SK-N-SH (cell line): Measurements from ENCODE around the gene KCND3. TPM values are rescaled to one million over a fixed set of nuclear protein-coding genes. Genes with fewer than 3 reads are reported as not detected.

ENCODE experiments used
- CTCF ChIA-PET: fragments of 300-600, 350-600 bp; formaldehyde crosslinking; extraction: SDS; loops from one replicate; lab custom pipeline; 2021; lab: Yijun Ruan, JAX
- POLR2A ChIA-PET: fragments of 350-600 bp; sonication (Branson Sonifier 250); formaldehyde crosslinking; extraction: SDS; loops from one replicate; lab custom pipeline; 2020; ENCODE audit warnings: antibody characterized with exemption, inconsistent platforms; lab: Yijun Ruan, JAX
- DNase-seq: peaks from one replicate; pipeline ENCODE4 v3.0.0; 2012
- H2AFZ ChIP-seq: fragments of 200-600 bp; sonication (generic); 2 replicates; pipeline ENCODE4 v1.8.1; 2016; ENCODE audit warnings: antibody characterized with exemption, mild to moderate bottlenecking, low read depth
- H3F3A ChIP-seq: fragments of 200-600 bp; sonication (generic); replicated peaks from 2 replicates; pipeline ENCODE3; 2016; ENCODE audit warnings: antibody characterized with exemption, mild to moderate bottlenecking; ENCODE audit not compliant: insufficient read depth
- H3K27ac ChIP-seq, 2 experiments: fragments of 200-500 bp in 1 of 2; fragments of 200-600 bp in 1 of 2; sonication (Bioruptor generic) in 1 of 2; sonication (generic), shearing (Covaris generic) in 1 of 2; 2 replicates each; pipeline versions ENCODE4 v1.5.1 to v1.6.1; 2014 to 2016; ENCODE audit warnings: low read depth in 2 of 2, inconsistent platforms in 1 of 2, low read length in 1 of 2, mild to moderate bottlenecking in 1 of 2, mixed read lengths in 1 of 2
- H3K27me3 ChIP-seq: fragments of 200-600 bp; sonication (generic), shearing (Covaris generic); 2 replicates; pipeline ENCODE4 v1.6.1; 2016; ENCODE audit warnings: mixed run types; ENCODE audit not compliant: insufficient read depth
- H3K36me3 ChIP-seq, 2 experiments: fragments of 200-500 bp in 1 of 2; fragments of 200-600 bp in 1 of 2; sonication (Bioruptor generic) in 1 of 2; sonication (generic) in 1 of 2; replicated peaks in 1 of 2; 2 replicates each; pipeline versions ENCODE3 to v1.5.1; 2014 to 2016; ENCODE audit warnings: low read length in 1 of 2, mild to moderate bottlenecking in 1 of 2; ENCODE audit not compliant: insufficient read depth in 2 of 2, control insufficient read depth in 1 of 2
- H3K4me1 ChIP-seq, 2 experiments: fragments of 200-500 bp in 1 of 2; fragments of 200-600 bp in 1 of 2; sonication (Bioruptor generic) in 1 of 2; sonication (generic), shearing (Covaris generic) in 1 of 2; 2 replicates each; pipeline versions ENCODE4 v1.5.1 to v1.6.1; 2014 to 2016; ENCODE audit warnings: low read depth in 1 of 2, low read length in 1 of 2, mixed run types in 1 of 2; ENCODE audit not compliant: insufficient read depth in 2 of 2, control insufficient read depth in 1 of 2
- H3K4me2 ChIP-seq: fragments of 200-600 bp; sonication (generic), shearing (Covaris generic); 2 replicates; pipeline ENCODE4 v1.6.1; 2017; ENCODE audit warnings: mixed run types
- H3K4me3 ChIP-seq, 2 experiments: fragments of 200-500 bp in 1 of 2; fragments of 200-600 bp in 1 of 2; sonication (Bioruptor generic) in 1 of 2; sonication (generic), shearing (Covaris generic) in 1 of 2; 2 replicates each; pipeline versions ENCODE4 v1.5.1 to v1.8.1; 2014 to 2016; ENCODE audit warnings: low read depth in 2 of 2, inconsistent platforms in 1 of 2, low read length in 1 of 2, mild to moderate bottlenecking in 1 of 2, mixed read lengths in 1 of 2, moderate library complexity in 1 of 2
- H3K79me2 ChIP-seq: fragments of 200-600 bp; sonication (generic); 2 replicates; pipeline ENCODE4 v1.8.1; 2017; ENCODE audit warnings: mild to moderate bottlenecking; ENCODE audit not compliant: insufficient read depth
- H3K9ac ChIP-seq: fragments of 200-600 bp; sonication (generic); 2 replicates; pipeline ENCODE4 v1.6.1; 2017; ENCODE audit warnings: mixed run types
- H3K9me2 ChIP-seq: fragments of 200-600 bp; sonication (generic); 2 replicates; pipeline ENCODE4 v1.6.1; 2017; ENCODE audit warnings: mixed run types
- H3K9me3 ChIP-seq: fragments of 200-600 bp; sonication (generic); 2 replicates; pipeline ENCODE4 v1.6.1; 2017; ENCODE audit warnings: mixed run types, mild to moderate bottlenecking, moderate library complexity
- H4K20me1 ChIP-seq: fragments of 200-600 bp; sonication (generic); 2 replicates; pipeline ENCODE4 v1.6.1; 2017; ENCODE audit warnings: mild to moderate bottlenecking, mixed run types; ENCODE audit not compliant: insufficient read depth
- CHD2 ChIP-seq: fragments of 150-350 bp; IDR thresholded peaks from 2 replicates; pipeline ENCODE4 v1.6.1; 2018; ENCODE audit warnings: low read length; ENCODE audit not compliant: partially characterized antibody
- CTCF ChIP-seq: fragments of 200-600 bp; sonication (generic); IDR thresholded peaks from 2 replicates; pipeline ENCODE4 v1.6.1; 2017; ENCODE audit warnings: antibody characterized with exemption, mild to moderate bottlenecking, moderate library complexity
- ELF1 ChIP-seq: IDR thresholded peaks from 2 replicates; pipeline ENCODE4 v1.4.0; 2012
- FOSL2 ChIP-seq: IDR thresholded peaks from 2 replicates; pipeline ENCODE4 v1.4.0; 2012; ENCODE audit warnings: low read depth, mild to moderate bottlenecking, moderate library complexity, borderline replicate concordance
- GABPA ChIP-seq: IDR thresholded peaks from 2 replicates; pipeline ENCODE4 v1.4.0; 2012; ENCODE audit warnings: low read depth, mild to moderate bottlenecking
- JUND ChIP-seq: IDR thresholded peaks from 2 replicates; pipeline ENCODE4 v1.4.0; 2012
- MXI1 ChIP-seq: IDR thresholded peaks from 2 replicates; pipeline ENCODE4 v1.6.1; 2012; ENCODE audit warnings: mild to moderate bottlenecking, low read depth, low read length, improper control_type of control experiment
- NFIC ChIP-seq: IDR thresholded peaks from 2 replicates; pipeline ENCODE4 v1.4.0; 2012; ENCODE audit warnings: borderline replicate concordance
- NRF1 ChIP-seq: IDR thresholded peaks from 2 replicates; pipeline ENCODE4 v1.6.1; 2012; ENCODE audit warnings: low read depth, mild to moderate bottlenecking, low read length
- RCOR1 ChIP-seq: fragments of 150-350 bp; IDR thresholded peaks from 2 replicates; pipeline ENCODE4 v1.6.1; 2017; ENCODE audit warnings: antibody characterized with exemption, low read length
- REST ChIP-seq: IDR thresholded peaks from 2 replicates; pipeline ENCODE4 v1.6.1; 2012; ENCODE audit warnings: mild to moderate bottlenecking, low read depth, low read length, moderate library complexity
- RXRA ChIP-seq: IDR thresholded peaks from 2 replicates; pipeline ENCODE4 v1.4.0; 2012; ENCODE audit warnings: low read depth, mild to moderate bottlenecking, borderline replicate concordance
- TAF1 ChIP-seq: IDR thresholded peaks from 2 replicates; pipeline ENCODE4 v1.6.1; 2012; ENCODE audit warnings: low read depth, mild to moderate bottlenecking, low read length, moderate library complexity, borderline replicate concordance
- TCF12 ChIP-seq: IDR thresholded peaks from 2 replicates; pipeline ENCODE4 v1.4.0; 2012
- YY1 ChIP-seq: IDR thresholded peaks from 2 replicates; pipeline ENCODE4 v1.4.0; 2012; ENCODE audit warnings: low read depth, mild to moderate bottlenecking
- WGBS: methylation state at CpG from one replicate; pipeline ENCODE4 v1.1.6; 2017; ENCODE audit warnings: low lambda C conversion rate; 5-methylcytosine and 5-hydroxymethylcytosine counted together
- polyA plus RNA-seq, 3 experiments: library from polyadenylated mRNA; depleted of rRNA; stranded (reverse); fragments of >200 nt; gene quantifications; 2 replicates each; pipeline ENCODE4 v1.2.3, GENCODE V29; 2012
- TF ChIP-seq, protein P1 (sequence below): fragments of 150-350 bp; IDR thresholded peaks from 2 replicates; pipeline ENCODE4 v1.6.1; 2016; ENCODE audit warnings: mild to moderate bottlenecking, low read depth, low read length
- TF ChIP-seq, protein P2 (sequence below): IDR thresholded peaks from 2 replicates; pipeline ENCODE4; 2012

Gene KCND3
- polyA plus RNA-seq, 1 of the 3 experiments (the other 2 are of a cell fraction) = not detected

GRCh38 chr1:111733183-111733991, 256.1 kb downstream of the KCND3 start:
- H3K4me3 ChIP-seq = no peak overlapping the region
- H3F3A ChIP-seq = no peaks in the 10 kb centered on the region
- H3K9ac ChIP-seq = no peak overlapping the region
- H2AFZ ChIP-seq = no peak overlapping the region
- no peaks in the 10 kb centered on the region for H3K9me2 ChIP-seq
- H3K79me2 ChIP-seq = no peaks in the 10 kb centered on the region
- no peaks in the 10 kb centered on the region for H3K9me3 ChIP-seq
- H3K4me2 ChIP-seq = no peak overlapping the region
- POLR2A ChIA-PET = no interaction called here
- no peak for DNase-seq
- CTCF ChIA-PET = interaction anchor here (1.6 kb wide), 1 partner anchor 36 kb away, joined by 4 read pairs; no protein-coding TSS in a partner anchor
- TF ChIP-seq REST (no peak), RXRA (no peak), ELF1 (no peak), CTCF (no peak), FOSL2 (no peak), JUND (no peak), YY1 (no peak), GABPA (no peak), CHD2 (no peak), RCOR1 (no peak), NFIC (no peak), TCF12 (no peak), TAF1 (no peak), NRF1 (no peak), MXI1 (no peak)
- TF ChIP-seq, protein P1, sequence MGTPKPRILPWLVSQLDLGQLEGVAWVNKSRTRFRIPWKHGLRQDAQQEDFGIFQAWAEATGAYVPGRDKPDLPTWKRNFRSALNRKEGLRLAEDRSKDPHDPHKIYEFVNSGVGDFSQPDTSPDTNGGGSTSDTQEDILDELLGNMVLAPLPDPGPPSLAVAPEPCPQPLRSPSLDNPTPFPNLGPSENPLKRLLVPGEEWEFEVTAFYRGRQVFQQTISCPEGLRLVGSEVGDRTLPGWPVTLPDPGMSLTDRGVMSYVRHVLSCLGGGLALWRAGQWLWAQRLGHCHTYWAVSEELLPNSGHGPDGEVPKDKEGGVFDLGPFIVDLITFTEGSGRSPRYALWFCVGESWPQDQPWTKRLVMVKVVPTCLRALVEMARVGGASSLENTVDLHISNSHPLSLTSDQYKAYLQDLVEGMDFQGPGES = no peak
- TF ChIP-seq, protein P2, sequence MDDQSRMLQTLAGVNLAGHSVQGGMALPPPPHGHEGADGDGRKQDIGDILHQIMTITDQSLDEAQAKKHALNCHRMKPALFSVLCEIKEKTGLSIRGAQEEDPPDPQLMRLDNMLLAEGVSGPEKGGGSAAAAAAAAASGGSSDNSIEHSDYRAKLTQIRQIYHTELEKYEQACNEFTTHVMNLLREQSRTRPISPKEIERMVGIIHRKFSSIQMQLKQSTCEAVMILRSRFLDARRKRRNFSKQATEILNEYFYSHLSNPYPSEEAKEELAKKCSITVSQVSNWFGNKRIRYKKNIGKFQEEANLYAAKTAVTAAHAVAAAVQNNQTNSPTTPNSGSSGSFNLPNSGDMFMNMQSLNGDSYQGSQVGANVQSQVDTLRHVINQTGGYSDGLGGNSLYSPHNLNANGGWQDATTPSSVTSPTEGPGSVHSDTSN = no peak
- 71% methylated on average over 7 of the region's 9 CpGs for WGBS
- H3K27ac ChIP-seq = no peak overlapping the region
- peaks cover 8 to 15% of the 10 kb centered on the region in 2 experiments; a peak in 3 of 4 replicates for H3K4me1 ChIP-seq
- no peaks in the 10 kb centered on the region for H4K20me1 ChIP-seq
- no peaks in the 10 kb centered on the region for H3K36me3 ChIP-seq
- no peaks in the 10 kb centered on the region for H3K27me3 ChIP-seq
